HG02870 (cell line): ENCODE data around the gene ATP7A.
"Not testable (repeated sequence)": the region's sequence is repeated elsewhere in the genome, so short reads cannot be mapped to it uniquely, and the experiment has no call there.

Experiments used
- ATAC-seq: cut with Tn5 transposase; IDR thresholded peaks from one replicate; pipeline ENCODE4 v1.9.1; 2021; ENCODE audit warnings: mild to moderate bottlenecking, moderate library complexity; ENCODE audit not compliant: unreplicated experiment

Gene ATP7A

DNA sequence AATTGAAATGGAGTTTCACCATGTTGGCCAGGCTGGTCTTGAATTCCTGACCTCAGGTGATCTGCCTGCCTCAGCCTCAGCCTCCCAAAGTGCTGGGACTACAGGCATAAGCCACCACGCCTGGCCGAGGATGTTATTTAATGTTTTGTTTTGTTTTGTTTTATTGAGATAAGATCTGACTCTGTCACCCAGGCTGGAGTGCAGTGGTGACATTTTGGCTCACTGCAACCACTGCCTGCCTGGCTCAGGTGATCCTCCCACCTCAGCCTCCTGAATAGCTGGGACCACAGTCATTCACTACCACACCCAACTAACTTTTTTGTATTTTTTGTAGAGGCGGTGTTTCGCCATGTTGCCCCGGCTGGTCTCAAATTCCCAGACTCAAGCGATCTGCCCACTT, 34.5 kb downstream of the ATP7A start:
- ATAC-seq, result not testable (repeated sequence)

DNA sequence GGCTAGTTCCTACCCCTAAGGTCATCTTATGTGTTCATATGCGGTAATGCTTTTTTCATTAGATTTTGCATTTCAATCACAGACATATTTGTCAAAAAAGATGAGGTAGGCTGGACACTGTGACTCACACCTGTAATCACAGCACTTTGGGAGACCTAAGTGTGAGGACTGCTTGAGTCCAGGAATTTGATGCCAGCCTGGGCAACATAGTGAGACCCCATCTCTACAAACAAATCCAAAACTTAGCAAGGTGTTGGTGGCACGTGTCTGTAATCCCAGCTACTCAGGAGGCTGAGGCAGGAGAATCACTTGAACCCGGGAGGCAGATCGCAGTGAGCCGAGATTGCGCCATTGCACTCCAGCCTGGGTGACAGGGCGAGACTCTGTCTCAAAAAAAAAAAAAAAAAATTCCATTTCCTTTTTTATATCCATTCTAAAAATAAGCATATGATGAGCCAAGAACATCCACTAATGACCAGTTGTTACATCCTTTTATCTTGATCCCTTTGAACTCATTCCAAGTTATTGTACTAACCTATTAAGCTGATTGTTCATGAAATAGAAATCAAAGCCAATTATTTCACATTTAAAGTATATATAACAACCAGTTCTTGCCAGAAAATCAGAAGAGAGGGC, 35.5 kb downstream of the ATP7A start:
- ATAC-seq, result no peak

DNA sequence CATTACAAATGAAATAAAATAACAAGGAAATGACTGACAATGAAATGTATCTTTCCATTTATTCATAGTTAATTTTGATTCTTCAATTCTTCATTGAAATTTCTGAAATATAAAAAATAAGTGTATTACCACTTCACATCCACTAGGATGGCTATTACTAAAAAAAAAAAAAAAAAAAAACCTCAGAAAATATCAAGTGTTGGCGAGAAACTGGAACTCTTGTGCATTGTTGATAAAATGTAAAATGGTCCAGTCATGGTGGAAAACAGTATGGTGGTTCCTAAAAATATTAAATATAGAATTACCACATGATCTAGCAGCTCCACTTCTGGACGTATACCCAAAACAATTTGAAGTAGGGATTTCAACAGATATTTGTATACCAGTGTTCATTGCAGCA, 36.1 kb downstream of the ATP7A start:
- ATAC-seq, result no peak

DNA sequence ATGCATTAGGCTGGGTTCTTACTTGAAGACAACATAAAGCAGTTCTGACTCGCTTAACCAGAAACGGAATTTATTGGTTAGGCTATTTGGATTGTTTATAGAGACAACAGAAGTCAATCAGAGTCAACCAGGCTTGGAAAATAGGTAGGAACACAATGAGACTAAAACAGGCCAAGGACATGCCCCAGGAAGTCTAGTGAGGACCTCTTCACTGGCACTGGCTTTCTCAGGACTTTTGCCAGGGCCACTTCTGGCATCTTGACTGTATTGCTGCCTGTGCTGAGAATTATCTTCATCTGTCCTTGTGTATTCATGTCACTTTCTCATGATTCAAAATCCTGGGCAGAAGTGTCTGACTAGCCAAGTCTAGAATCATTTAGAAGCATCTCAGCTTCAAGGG, 39.3 kb downstream of the ATP7A start:
- ATAC-seq, result no peak

DNA sequence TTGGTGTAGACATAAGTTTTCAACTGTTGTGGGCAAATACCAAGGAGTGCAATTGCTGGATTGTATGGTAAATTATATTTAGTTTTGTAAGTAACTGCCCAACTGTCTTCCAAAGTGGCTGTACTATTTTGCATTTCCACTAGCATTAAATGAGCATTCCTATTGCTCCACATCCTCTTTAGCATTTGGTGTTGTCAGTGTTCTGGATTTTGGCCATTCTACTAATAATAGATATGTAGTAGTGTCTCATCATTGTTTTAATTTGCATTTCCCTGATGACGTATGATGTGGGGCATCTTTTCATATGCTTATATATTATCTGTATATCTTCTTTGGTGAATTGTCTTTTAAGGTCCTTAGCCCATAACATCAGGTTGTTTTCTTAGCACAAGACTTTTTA, 41.7 kb downstream of the ATP7A start:
- no peak for ATAC-seq

DNA sequence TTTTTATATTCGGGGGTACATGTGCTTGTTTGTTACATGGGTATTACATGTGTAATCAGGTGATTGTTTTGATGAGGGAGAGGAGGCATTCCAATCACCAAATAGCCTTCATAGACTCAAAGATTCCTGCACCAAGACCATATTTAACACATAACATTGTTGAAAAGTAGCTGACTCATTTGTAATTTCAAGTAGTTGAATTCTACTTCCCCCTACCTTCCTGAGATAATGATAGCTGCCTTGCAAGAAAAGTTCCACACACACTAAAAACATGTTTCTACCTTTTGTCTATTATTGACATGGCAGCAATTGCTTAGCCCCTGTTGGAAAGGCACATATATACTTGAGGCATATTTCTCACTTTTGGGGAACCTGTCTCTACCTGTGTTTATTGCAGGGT, 42.8 kb downstream of the ATP7A start:
- ATAC-seq, result no peak

DNA sequence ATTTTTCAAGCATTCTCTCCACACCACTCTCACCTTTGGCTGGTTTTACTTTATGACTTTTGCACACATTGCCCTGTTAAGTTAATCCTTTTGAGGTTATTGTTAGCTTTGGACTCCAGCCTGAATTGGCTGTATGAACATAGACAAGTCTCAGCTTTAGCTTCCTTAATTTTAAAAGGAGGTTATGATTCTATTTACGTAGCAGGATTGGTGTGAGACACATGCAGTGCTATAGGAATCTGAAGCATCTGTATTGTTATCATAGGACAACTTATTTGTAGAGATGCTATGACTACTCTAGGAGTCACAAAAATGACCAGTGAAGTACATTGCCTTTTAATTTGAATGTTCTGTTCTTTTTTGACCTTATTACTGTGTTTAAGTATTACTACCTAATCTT, 43.2 kb downstream of the ATP7A start:
- no peak for ATAC-seq

DNA sequence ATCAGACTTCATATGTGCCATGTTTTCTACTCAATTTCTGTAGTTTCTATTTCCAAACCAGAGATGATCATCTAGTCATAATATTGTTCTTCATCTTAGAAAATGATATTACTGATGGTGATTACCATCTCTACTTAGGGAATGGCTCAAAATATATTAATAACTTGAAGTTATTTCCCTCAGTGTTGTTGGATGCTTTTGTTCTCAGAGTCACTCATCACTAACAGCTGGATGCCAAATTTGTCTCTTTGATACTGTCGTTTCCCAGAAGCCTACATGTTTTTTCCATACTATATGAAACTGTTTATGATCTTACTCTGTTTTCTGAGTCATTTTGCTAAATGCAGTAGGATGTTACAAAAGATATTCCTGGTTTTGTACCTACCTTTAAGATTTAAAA, 50.1 kb downstream of the ATP7A start:
- no peak for ATAC-seq

DNA sequence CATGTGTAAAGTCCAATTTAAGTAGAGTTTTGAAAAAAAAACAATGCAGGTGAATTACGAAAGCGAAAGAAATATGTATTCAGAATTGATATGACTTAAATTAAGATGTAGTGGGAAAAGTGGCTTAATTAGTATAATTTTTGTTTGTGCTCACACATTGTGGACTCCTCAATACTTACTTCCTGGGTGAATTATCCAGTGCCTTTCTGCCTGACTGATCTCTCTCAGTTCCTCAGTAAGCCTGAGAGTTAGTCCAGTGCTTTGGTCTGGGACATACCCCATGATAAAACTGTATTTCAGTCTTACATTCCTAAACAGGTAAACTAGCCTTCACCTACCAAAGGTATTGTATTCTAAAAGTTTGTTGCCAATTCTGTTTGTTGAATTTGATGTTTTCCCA, 50.6 kb downstream of the ATP7A start:
- ATAC-seq, result no peak

DNA sequence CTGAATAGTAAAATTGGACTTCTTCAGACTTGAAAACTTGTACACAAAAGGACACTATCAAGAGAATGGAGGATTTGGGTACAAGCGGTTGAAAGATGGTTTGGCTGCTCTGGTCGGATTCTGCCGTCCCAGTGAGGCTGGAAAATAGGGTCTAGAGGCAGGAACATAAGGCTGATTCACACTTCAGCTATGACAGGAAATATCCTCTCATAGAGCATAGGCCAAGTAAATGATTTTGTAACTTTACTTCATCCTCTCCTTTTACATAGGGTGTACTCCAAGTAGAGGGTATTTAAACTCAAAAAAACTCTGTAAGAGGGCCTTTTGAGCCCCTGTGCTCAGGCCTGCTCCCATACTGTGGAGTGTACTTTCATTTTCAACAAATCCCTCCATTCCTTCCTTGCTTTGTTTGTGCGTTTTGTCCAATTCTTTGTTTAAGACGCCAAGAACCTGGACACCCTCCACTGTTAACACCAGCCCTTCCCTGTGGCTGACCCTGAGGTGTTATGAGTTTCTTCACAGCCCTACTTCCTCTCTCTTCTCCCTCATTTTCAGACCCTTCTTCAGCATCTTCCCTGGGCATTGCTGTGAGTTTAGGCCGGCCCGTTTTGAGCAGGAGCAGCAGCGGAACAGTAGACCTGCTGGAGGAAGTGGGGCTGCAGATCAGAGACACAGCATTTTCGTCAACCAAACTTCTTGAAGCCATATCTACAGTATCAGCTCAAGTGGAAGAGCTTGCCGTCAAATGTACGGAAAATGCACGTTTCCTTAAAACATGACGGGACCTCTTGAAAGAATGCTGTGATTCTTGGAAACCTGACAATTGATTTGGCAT, 51.8 kb downstream of the ATP7A start:
- no peak for ATAC-seq

DNA sequence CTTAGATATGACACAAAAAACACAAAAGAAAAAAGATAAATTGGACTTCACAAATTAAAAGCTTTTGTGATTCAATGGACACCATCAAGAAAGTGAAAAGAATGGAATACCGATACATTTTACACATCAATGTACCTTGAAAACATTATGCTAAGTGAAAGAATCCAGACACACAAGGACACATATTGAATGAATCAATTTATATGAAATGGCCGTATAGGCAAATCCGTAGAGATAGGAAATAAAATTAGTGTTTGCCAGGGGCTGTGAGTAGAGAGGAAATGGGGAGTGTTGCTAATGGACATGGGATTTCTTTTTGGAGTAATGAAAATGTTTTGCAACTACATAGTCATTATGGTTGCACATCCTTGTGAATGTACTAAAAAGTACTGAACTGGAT, 55.9 kb downstream of the ATP7A start:
- no peak for ATAC-seq

DNA sequence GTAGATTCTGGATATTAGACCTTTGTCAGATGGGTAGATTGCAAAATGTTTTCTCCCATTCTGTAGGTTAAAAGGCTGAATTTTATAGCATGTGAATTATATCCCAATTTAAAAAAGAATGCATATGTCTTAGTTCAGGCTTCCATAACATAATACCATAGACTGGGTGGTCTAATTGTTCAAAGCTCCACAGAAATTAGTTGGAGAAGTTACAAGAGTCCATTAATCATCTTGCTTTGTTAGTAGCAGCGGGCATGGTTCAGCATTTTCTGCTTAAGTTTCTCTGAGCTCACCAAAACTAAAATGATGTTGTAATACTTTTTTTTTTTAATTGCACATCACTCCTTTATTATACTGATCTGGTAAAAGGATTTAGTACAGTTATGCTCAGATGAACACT, 57.1 kb downstream of the ATP7A start:
- ATAC-seq, result no peak

DNA sequence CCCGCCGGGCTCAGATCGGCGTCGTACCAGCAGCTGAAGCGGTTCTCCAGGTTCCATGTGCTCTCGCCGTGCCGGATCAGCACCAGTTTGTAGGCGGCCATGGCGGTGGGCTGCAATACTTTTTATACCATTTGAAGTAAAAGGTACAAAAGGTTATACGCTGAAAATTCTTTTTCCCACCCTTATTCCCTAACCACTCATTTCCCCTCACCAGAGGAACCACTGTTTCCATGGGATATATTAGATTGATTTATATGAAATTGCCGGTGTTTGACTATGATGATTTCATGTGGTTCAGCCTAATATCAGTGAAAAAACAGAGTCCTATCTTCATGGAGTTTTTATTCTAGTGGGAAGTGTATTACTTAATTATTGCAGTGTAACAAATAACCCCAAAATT, 59.0 kb downstream of the ATP7A start, which contains the start of gene PGAM4:
PGAM4 (minus strand) TSS at position 101 of the 400 bp plus-strand sequence; CDS start at position 101, 0 bp downstream.
- ATAC-seq, result no peak

DNA sequence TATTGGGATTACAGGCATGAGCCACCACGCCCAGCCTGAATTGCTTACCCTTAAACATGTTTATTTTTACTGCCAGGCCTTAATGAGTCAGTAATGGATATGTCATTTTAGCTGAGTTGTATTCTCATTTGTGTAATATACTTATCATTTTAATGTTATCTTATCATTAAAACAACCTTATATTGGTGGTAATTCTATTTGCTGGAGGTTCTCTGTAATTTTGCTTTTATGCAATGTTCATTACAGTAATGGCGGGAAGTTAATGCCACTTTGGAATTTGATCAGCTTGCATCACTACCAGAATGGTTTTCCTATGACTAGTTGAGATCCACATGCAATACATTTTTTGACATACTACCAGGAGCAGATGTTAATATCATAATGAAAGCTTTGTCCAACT, 65.3 kb downstream of the ATP7A start:
- no peak for ATAC-seq

DNA sequence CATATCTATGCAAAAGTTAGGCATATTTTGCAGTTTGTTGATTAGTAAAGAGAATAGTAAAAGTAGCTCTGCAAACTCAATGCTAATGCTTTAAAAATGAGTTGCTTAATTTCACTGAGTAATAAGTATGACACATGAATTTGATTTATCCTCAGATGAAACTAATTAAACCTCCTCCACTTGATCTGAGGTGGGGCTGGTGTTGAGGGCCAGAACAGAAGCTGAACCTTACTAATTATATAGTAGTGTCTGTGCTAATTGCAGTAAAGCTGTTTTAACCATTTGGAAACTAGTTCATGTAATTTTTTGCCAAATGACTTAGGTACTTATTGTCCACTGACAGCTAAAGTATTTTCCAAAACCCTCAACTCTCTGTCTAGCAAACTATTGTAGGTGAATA, 66.6 kb downstream of the ATP7A start:
- no peak for ATAC-seq

DNA sequence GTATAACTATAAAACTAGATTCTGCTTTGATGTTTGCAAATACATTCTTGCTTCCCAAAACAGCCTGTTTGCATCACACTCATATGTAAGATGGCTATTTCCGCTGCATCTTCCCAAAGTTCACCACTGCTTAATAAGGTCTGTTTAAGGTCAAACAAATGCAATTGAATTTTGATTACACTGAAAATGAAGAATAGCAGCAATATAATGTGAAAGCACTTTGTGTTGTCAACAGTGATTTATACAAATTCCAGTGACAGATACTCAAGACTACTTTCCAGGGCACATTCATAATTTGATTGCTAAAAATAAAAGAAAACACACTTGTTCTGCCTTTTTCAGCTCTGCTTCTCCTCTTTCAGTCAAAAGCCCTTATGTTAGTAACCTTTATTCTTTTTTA, 67.0 kb downstream of the ATP7A start:
- ATAC-seq, result no peak

DNA sequence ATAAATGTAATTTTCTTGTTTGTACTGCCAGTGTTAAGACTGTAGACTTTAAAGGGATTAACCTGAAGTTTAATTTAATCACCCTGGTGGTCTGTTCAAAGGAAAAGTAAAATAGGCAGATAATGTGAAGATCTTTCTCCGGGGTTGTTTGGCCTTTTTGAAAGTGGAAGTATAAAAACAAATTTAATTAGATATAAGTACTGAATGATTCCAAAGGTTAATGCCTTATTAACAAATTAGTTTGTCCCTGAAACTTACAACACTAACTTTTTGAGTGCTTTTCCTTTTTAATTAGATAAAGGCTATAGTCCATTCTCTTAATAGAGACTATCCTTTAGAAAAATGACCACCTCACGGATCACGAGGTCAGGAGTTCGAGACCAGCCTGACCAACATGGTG, 69.4 kb downstream of the ATP7A start:
- no peak for ATAC-seq

DNA sequence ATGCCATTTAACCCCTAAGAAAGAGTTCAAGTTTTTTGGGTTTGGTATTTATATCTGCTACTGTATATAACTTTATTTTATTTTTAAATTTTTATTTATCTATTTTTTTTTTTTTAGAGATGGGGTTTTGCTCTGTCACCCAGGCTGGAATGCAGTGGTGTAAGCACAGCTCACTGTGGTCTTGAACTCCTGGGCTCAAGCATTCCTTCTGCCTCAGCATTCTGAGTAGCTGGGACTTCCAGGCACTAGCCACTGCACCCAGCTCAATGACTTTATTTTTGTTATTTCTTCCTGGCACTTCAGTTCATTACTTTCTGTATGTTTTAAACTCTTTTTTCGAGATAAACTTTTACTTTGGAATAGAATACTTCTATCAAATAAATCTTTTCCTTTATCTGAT, 101.4 kb downstream of the ATP7A start:
- no peak for ATAC-seq

DNA sequence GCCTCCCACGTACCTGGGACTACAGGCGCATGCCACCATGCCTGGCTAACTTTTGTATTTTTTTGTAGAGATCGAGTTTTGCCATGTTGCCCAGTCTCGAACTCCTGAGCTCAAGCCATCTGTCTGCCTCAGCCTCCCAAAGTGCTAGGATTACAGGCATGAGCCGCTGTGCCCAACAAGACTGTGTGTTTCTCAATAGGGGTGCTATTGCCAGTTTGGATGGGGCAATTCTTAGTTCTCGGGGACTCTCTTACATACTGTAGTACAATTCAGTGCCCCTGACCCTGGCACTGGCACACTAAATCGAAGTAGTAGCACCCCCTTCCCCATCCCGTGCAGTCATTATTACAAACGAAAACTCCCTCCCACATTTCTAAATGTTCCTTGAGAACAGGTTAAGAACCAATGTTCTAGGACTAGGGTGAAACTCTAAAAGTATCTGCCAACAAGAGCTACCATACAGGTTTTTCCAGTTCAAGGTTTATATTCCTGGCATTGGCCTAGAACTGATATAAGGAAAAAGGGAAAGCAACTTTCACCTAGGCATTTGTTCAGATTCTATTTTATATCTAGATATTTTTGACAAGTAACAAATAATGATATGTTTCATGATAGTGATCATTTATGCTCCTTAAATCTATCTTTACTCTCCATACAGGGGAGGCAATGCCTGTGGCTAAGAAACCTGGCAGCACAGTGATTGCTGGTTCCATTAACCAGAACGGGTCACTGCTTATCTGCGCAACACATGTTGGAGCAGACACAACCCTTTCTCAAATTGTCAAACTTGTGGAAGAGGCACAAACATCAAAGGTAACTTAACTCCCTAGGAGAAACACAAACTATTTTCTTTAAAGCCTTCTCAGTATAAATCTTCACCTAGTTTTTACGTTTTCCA, 109.3 kb downstream of the ATP7A start:
- ATAC-seq, result no peak

DNA sequence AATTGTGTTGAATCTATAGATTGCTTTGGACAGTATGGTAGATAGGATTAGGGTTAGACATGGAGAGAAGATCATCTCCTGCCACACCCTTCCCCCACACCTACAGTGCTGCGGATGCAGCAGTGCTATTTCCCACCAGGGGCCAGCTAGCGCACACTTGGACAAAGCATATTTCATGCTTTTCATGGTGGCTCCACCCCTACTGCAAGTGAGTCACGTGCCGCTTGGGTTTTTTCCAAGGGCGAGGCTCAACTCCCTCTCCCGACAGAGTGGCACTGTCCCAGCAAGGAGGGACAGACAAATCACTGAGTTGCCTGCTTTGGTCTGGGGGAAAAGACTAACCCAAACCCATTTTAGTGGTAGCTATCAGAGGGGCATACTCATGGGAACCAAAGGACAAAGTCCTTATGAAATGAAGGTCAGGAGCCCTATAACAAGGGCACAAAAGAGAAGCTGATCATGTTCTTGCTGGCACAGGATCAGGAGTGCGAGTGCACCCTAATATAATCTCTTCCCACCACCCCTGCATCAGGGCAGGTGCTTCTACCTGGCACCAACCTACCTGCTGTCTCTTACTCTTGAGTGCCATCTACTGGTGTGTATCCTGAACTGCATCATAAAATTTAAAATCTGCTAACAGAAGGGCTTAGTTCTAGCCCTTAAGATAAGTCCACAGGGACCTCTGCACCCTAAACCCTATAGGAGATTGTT, 114.0 kb downstream of the ATP7A start:
- no peak for ATAC-seq

DNA sequence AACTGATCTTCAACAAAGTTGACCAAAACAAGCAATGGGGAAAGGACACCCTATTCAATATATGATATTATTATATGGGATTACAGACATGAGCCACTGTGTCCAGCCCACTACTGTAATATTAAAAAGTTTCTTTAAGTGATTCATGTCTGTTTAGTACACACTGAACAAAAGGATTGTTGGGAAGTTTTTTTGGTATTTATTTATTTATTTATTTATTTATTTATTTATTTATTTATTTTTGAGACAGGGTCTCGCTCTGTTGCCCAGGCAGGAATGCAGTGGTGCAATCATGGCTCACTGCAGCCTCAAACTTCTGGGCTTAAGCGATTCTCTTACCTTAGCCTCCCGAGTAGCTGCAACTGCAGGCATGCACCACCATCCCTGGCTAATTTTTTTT, 117.3 kb downstream of the ATP7A start:
- ATAC-seq, result no peak
